Neural progenitor cell (in vitro differentiated cells): ENCODE results near the gene LIMS2.
A peak's percentile ranks its signal among the peaks of the same experiment; 100 is the strongest.

Source experiments
- EZH2phosphoT487 ChIP-seq: fragments of 200-600 bp; sonication (generic); IDR thresholded peaks from 2 replicates; pipeline ENCODE4 v1.6.1; 2017; ENCODE audit warnings: antibody characterized with exemption
- TF ChIP-seq, protein P1 (sequence below): fragments of 200-600 bp; sonication (generic); IDR thresholded peaks from 2 replicates; pipeline ENCODE4 v1.5.1; 2017; ENCODE audit warnings: antibody characterized with exemption, mild to moderate bottlenecking

DNA sequence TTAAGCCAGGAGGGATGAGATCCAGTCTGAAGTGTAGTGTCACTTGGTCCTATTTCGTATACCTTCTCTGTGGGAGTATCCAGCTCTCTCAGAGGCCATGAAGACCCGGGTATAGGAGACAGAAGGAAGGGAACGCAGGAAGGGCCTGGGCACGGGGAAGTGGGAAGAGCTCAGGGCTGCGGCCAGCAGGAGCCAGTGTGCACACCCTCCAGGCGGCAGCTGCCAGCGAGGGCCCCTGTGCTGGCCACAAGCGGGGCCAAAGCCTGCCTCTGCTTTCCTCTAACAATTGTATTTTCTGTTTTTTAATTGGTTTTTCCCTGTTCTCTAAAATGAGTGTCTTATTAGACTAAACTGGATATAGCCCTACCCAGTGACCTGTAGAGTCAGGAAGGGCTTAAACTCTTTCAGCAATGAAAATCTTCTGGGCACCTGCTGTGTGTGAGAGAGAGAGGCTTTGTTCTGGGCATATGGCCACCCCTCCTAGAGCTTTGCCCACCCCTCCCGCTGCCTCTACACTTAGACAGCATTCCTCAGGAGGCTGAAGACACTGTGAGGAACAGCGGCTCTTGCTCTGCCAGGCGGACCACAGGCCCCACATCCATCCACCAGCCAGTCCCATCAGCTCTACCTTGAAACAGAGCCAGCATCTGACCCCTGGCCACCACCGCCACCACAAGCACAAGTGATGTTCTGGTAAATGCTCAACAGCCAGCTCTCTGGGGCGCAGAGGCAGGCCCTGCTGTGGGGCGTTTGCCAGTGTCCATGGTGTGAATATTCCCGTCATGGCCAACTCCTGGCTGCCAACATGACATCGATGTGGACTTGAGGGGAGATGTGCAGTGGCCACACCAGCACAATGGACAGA is 19.9 kb downstream of the LIMS2 start:
- TF ChIP-seq EZH2phosphoT487, result no peak
- TF ChIP-seq, protein P1, sequence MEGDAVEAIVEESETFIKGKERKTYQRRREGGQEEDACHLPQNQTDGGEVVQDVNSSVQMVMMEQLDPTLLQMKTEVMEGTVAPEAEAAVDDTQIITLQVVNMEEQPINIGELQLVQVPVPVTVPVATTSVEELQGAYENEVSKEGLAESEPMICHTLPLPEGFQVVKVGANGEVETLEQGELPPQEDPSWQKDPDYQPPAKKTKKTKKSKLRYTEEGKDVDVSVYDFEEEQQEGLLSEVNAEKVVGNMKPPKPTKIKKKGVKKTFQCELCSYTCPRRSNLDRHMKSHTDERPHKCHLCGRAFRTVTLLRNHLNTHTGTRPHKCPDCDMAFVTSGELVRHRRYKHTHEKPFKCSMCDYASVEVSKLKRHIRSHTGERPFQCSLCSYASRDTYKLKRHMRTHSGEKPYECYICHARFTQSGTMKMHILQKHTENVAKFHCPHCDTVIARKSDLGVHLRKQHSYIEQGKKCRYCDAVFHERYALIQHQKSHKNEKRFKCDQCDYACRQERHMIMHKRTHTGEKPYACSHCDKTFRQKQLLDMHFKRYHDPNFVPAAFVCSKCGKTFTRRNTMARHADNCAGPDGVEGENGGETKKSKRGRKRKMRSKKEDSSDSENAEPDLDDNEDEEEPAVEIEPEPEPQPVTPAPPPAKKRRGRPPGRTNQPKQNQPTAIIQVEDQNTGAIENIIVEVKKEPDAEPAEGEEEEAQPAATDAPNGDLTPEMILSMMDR, result peak; percentile 12
